ENCODE measurements around the gene FASTKD3. TPM values are rescaled to one million over a fixed set of nuclear protein-coding genes. Genes with fewer than 3 reads are reported as not detected.

FASTKD3 gene
- total RNA-seq, 1 donor from 2014 or later = 8.9 TPM

DNA sequence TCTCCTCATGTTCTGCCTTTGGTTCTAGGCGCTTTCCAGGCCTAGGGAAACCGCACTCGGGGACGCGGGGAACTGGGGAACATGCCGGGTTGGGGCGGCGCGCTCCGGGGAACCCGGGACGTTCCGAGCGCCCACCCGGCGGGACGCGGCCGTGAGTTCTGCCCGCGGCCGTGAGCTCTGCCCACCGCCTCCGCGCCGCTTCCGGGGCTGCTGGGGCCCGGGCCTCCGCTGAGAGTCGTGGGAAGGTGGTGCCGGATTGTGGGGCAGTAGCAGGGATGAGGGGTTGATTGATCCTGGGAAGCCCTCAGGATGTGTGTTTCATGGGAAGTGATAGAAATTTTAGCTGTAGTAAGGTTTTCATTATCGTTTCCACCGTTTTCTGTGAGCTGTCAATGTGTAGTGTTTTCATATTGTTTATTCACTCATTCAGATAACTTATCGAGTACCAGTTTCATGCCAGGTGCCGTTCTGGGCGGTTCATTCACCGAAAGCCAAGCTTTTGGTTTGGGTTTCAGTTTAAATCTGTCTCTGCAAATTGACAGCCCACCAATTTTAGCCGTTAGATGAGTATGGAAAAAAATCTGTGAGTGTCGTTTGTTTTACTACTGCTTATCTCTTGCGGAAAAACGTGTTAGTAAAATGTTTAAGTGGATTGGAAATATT is 774 bp upstream of the FASTKD3 start:
- H3K9me3 ChIP-seq (ENCODE audit: control insufficient read depth in 3 of 3, low read length in 3 of 3) = no peaks in the 10 kb centered on the region
- no peaks in the 10 kb centered on the region for H3K27me3 ChIP-seq (ENCODE audit: control insufficient read depth in 3 of 3, insufficient read depth in 3 of 3, low read length in 3 of 3)
- peaks cover 0 to 12% (median 0%) of the 10 kb centered on the region in 3 donors for H3K36me3 ChIP-seq (ENCODE audit: control insufficient read depth in 3 of 3, insufficient read depth in 3 of 3, low read length in 3 of 3)
- peak overlapping the region; percentile 79 for H3K27ac ChIP-seq (ENCODE audit: low read depth, low read length)
- peak overlapping the region; percentile 82 to 91 (median 88) for H3K9ac ChIP-seq (ENCODE audit: low read depth in 1 of 3, low read length in 3 of 3)
- H3K4me1 ChIP-seq (ENCODE audit: control insufficient read depth in 3 of 3, insufficient read depth in 3 of 3, low read length in 3 of 3) = peaks cover 12 to 33% (median 21%) of the 10 kb centered on the region in 3 donors
- peak overlapping the region; percentile 81 to 94 (median 85) for H3K4me3 ChIP-seq (ENCODE audit: low read length in 3 of 3)

DNA sequence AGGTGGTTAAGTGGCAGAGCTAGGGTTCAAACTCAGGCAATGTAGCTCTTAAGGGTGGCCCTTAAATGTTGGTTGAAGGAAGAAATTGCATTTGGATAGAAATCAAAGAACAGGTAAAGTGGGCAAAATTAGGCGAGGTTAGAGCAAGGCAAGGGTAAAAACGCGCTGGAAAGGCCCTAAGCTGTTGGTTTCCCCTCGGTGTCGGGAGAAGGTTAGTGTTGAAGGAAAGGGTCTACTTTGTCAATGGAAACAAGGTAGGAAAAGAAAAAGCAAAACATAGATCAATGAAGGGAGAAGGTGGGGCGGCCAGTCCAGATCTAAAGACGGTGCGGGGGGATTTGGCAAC is 431 bp downstream of the FASTKD3 start:
- Histone ChIP-seq H3K27ac (ENCODE audit: low read depth, low read length) (peak overlapping the region; percentile 79), H3K4me3 (ENCODE audit: low read length in 3 of 3) (peak overlapping the region; percentile 81 to 94 (median 85))

DNA sequence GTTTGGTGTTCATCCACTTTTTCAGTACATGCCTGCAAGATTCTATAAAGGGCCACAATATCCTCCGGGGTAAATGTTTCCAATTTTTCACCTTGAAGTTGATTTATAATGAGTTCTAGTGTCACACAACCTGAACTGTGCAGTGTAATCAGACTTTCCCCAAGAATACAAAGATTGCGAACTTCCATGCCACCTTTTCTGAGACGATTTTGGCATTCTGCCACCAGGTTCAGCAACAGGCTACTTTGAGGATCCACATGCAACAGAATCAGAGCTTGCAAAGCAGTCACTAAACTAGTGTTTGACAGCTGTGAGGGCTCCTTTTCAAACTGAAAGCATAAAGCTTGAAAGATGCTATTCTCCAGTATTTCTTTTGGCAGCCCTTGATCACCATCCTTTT is 1.6 kb downstream of the FASTKD3 start:
- Histone ChIP-seq H3K36me3 (ENCODE audit: control insufficient read depth in 3 of 3, insufficient read depth in 3 of 3, low read length in 3 of 3) (peaks cover 4 to 19% (median 7%) of the 10 kb centered on the region in 3 donors), H3K4me3 (ENCODE audit: low read length in 3 of 3) (peak overlapping the region in 1 of 3 donors; percentile 85), H3K4me1 (ENCODE audit: control insufficient read depth in 3 of 3, insufficient read depth in 3 of 3, low read length in 3 of 3) (peaks cover 12 to 33% (median 21%) of the 10 kb centered on the region in 3 donors)

More for the DNA sequence above, 431 bp downstream of the FASTKD3 start:
- Histone ChIP-seq H3K9me3 (ENCODE audit: control insufficient read depth in 3 of 3, low read length in 3 of 3) (no peaks in the 10 kb centered on the region), H3K9ac (ENCODE audit: low read depth in 1 of 3, low read length in 3 of 3) (peak overlapping the region; percentile 81 to 91 (median 88)), H3K36me3 (ENCODE audit: control insufficient read depth in 3 of 3, insufficient read depth in 3 of 3, low read length in 3 of 3) (peaks cover 0 to 13% (median 0%) of the 10 kb centered on the region in 3 donors), H3K4me1 (ENCODE audit: control insufficient read depth in 3 of 3, insufficient read depth in 3 of 3, low read length in 3 of 3) (peaks cover 12 to 33% (median 21%) of the 10 kb centered on the region in 3 donors), H3K27me3 (ENCODE audit: control insufficient read depth in 3 of 3, insufficient read depth in 3 of 3, low read length in 3 of 3) (no peaks in the 10 kb centered on the region)

DNA sequence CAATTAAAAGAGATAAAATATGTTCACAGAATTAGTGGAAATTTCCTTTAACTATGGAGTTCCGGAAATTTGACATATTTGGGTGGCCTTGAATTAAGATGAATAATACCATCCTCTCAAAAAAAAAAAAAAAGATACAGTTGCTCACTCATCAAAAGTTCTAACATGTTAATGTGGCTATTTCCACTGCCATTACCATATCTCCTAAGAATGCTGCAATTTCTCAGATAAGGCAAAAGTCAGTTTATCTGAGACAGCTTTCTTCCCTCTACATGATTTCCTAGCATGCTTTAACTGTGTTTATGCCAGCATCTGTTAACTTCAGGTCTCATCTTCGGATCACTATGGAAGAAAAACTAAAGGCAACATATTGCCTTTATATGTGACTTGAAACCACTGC is 2.6 kb downstream of the FASTKD3 start:
- Histone ChIP-seq H3K4me3 (ENCODE audit: low read length in 3 of 3) (no peak overlapping the region), H3K27me3 (ENCODE audit: control insufficient read depth in 3 of 3, insufficient read depth in 3 of 3, low read length in 3 of 3) (no peaks in the 10 kb centered on the region), H3K36me3 (ENCODE audit: control insufficient read depth in 3 of 3, insufficient read depth in 3 of 3, low read length in 3 of 3) (peaks cover 12 to 23% (median 15%) of the 10 kb centered on the region in 3 donors), H3K9ac (ENCODE audit: low read depth in 1 of 3, low read length in 3 of 3) (no peak overlapping the region), H3K4me1 (ENCODE audit: control insufficient read depth in 3 of 3, insufficient read depth in 3 of 3, low read length in 3 of 3) (peaks cover 12 to 27% (median 18%) of the 10 kb centered on the region in 3 donors), H3K27ac (ENCODE audit: low read depth, low read length) (no peak overlapping the region), H3K9me3 (ENCODE audit: control insufficient read depth in 3 of 3, low read length in 3 of 3) (no peaks in the 10 kb centered on the region)

More for the DNA sequence above, 1.6 kb downstream of the FASTKD3 start:
- H3K27ac ChIP-seq (ENCODE audit: low read depth, low read length) = no peak overlapping the region
- no peaks in the 10 kb centered on the region for H3K27me3 ChIP-seq (ENCODE audit: control insufficient read depth in 3 of 3, insufficient read depth in 3 of 3, low read length in 3 of 3)
- H3K9me3 ChIP-seq (ENCODE audit: control insufficient read depth in 3 of 3, low read length in 3 of 3) = no peaks in the 10 kb centered on the region
- no peak overlapping the region for H3K9ac ChIP-seq (ENCODE audit: low read depth in 1 of 3, low read length in 3 of 3)

DNA sequence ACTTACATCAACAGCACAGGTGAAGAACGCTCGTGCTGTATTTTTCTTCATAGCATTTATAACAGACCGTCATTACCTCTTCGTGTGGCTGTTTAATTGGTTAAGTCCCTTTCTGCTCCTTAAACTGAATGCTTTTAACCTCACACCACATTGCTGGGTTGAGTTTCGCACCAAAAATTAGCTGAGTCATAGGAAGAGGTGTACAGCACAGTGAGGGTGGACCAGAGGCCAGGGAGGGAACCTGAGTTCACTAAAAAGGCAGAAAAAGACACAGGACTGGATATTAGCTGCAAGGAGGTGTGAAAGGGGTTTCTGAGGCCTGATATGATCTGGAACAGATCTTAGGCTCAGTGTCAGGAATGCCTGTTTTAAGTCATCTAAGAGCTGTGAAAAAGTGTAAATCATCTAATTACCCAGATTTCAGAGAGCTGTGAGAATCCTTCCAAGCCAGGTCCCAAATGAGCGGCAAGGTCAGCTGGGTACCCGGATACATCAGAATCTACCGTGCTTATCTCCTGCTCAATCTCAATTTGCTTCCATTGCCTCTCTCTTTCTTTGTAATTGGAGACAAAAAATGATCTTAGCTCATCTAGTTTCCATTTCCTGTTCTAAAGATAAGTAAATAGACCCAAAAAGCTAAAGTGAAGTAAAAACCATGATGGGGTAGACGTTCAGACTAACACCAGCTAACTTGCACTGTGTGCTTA is 10.8 kb downstream of the FASTKD3 start:
- no peaks in the 10 kb centered on the region for H3K27me3 ChIP-seq (ENCODE audit: control insufficient read depth in 3 of 3, insufficient read depth in 3 of 3, low read length in 3 of 3)
- H3K36me3 ChIP-seq (ENCODE audit: control insufficient read depth in 3 of 3, insufficient read depth in 3 of 3, low read length in 3 of 3) = peaks cover 25 to 28% (median 28%) of the 10 kb centered on the region in 3 donors
- H3K27ac ChIP-seq (ENCODE audit: low read depth, low read length) = no peak overlapping the region
- no peak overlapping the region for H3K9ac ChIP-seq (ENCODE audit: low read depth in 1 of 3, low read length in 3 of 3)
- no peaks in the 10 kb centered on the region for H3K9me3 ChIP-seq (ENCODE audit: control insufficient read depth in 3 of 3, low read length in 3 of 3)
- no peak overlapping the region for H3K4me3 ChIP-seq (ENCODE audit: low read length in 3 of 3)
- no peaks in the 10 kb centered on the region for H3K4me1 ChIP-seq (ENCODE audit: control insufficient read depth in 3 of 3, insufficient read depth in 3 of 3, low read length in 3 of 3)

DNA sequence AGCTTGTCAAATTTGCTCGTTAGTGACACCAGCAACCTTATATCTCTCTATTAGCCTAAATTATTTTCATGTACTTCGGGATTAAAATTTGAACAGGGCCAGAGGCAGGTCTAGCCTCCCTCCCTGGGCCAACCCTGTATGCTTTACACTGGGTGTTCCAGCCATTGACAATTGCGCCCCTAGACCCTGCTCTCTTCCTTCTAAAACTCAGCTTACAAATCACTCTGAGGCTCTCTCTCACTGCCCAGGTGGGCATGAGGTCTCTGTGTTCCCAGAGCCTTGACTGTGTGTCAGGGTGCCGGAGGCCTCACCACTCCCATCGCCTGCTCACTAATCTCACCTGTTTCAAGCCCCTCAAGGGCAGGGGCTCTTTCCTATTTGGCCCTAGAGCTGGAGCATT is 11.5 kb downstream of the FASTKD3 start:
- Histone ChIP-seq H3K9ac (ENCODE audit: low read depth in 1 of 3, low read length in 3 of 3) (no peak overlapping the region), H3K36me3 (ENCODE audit: control insufficient read depth in 3 of 3, insufficient read depth in 3 of 3, low read length in 3 of 3) (peaks cover 21 to 23% (median 21%) of the 10 kb centered on the region in 3 donors), H3K9me3 (ENCODE audit: control insufficient read depth in 3 of 3, low read length in 3 of 3) (no peaks in the 10 kb centered on the region), H3K27me3 (ENCODE audit: control insufficient read depth in 3 of 3, insufficient read depth in 3 of 3, low read length in 3 of 3) (peaks cover 0 to under 1% (median 0%) of the 10 kb centered on the region in 3 donors), H3K4me1 (ENCODE audit: control insufficient read depth in 3 of 3, insufficient read depth in 3 of 3, low read length in 3 of 3) (no peaks in the 10 kb centered on the region), H3K4me3 (ENCODE audit: low read length in 3 of 3) (no peak overlapping the region), H3K27ac (ENCODE audit: low read depth, low read length) (no peak overlapping the region)

DNA sequence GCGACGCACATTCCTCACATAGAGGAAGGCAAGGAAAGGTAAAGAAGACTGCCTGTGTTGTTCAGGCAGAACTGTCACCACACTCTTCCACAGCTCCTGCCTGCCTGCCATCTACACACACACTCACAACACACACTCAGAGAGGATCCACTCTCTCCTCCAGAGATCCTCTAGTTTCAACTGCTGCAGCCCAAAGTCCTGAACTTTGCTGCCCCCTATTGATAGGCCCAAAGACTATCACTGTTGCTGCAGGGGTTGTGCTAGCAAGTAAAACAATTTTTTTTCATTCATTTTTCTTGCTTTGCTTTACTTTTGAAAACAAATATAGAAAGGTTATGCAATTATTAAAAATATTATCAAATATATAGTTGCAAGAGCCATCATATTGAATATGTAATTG is 12.0 kb downstream of the FASTKD3 start:
- no peak overlapping the region for H3K4me3 ChIP-seq (ENCODE audit: low read length in 3 of 3)
- no peaks in the 10 kb centered on the region for H3K9me3 ChIP-seq (ENCODE audit: control insufficient read depth in 3 of 3, low read length in 3 of 3)
- H3K4me1 ChIP-seq (ENCODE audit: control insufficient read depth in 3 of 3, insufficient read depth in 3 of 3, low read length in 3 of 3) = no peaks in the 10 kb centered on the region
- H3K27ac ChIP-seq (ENCODE audit: low read depth, low read length) = no peak overlapping the region
- H3K36me3 ChIP-seq (ENCODE audit: control insufficient read depth in 3 of 3, insufficient read depth in 3 of 3, low read length in 3 of 3) = peaks cover 18% of the 10 kb centered on the region in 3 donors
- peaks cover 0 to 5% (median 2%) of the 10 kb centered on the region in 3 donors for H3K27me3 ChIP-seq (ENCODE audit: control insufficient read depth in 3 of 3, insufficient read depth in 3 of 3, low read length in 3 of 3)
- no peak overlapping the region for H3K9ac ChIP-seq (ENCODE audit: low read depth in 1 of 3, low read length in 3 of 3)

DNA sequence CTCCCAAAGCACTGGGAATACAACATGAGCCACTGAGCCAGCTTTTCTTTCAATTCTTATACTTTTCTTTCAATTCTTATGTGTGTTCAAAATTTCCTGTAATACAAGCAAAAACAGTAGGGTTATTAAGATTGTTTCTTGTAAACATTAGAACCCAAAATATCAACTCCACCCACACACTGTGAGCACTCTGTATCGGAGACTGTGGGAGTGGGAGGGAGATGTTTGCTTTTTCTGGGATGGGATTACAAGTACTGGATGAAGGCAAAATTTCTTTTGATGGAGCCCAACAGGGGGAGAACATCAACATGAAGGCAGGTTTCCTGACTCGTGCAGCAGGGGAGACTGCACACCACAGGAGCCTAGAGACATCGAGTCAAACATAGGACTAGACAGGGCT is 13.2 kb downstream of the FASTKD3 start:
- Histone ChIP-seq H3K4me1 (ENCODE audit: control insufficient read depth in 3 of 3, insufficient read depth in 3 of 3, low read length in 3 of 3) (no peaks in the 10 kb centered on the region), H3K36me3 (ENCODE audit: control insufficient read depth in 3 of 3, insufficient read depth in 3 of 3, low read length in 3 of 3) (peaks cover 11 to 13% (median 11%) of the 10 kb centered on the region in 3 donors), H3K4me3 (ENCODE audit: low read length in 3 of 3) (no peak overlapping the region), H3K27ac (ENCODE audit: low read depth, low read length) (no peak overlapping the region), H3K27me3 (ENCODE audit: control insufficient read depth in 3 of 3, insufficient read depth in 3 of 3, low read length in 3 of 3) (peaks cover 0 to 14% (median 8%) of the 10 kb centered on the region in 3 donors), H3K9ac (ENCODE audit: low read depth in 1 of 3, low read length in 3 of 3) (no peak overlapping the region), H3K9me3 (ENCODE audit: control insufficient read depth in 3 of 3, low read length in 3 of 3) (no peaks in the 10 kb centered on the region)

DNA sequence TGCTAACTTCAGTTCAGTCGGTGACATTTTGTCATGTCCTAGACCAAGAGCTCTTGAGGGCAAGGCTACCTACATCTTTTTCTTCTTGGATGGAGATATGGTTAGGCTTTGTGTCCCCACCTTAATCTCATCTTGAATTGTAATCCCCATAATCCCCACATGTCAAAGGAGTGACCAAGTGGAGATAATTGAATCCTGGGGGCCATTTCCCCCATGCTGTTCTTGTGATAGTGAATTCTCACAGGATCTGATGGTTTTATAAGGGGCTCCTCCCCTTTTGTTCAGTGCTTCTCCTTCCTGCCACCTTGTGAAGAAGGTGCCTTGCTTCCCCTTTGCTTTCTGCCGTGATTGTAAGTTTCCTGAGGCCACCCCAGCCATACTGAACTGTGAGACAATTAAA is 15.8 kb downstream of the FASTKD3 start:
- Histone ChIP-seq H3K27ac (ENCODE audit: low read depth, low read length) (no peak overlapping the region), H3K9ac (ENCODE audit: low read depth in 1 of 3, low read length in 3 of 3) (no peak overlapping the region), H3K9me3 (ENCODE audit: control insufficient read depth in 3 of 3, low read length in 3 of 3) (no peaks in the 10 kb centered on the region), H3K36me3 (ENCODE audit: control insufficient read depth in 3 of 3, insufficient read depth in 3 of 3, low read length in 3 of 3) (no peaks in the 10 kb centered on the region), H3K27me3 (ENCODE audit: control insufficient read depth in 3 of 3, insufficient read depth in 3 of 3, low read length in 3 of 3) (peaks cover 10 to 33% (median 28%) of the 10 kb centered on the region in 3 donors), H3K4me3 (ENCODE audit: low read length in 3 of 3) (no peak overlapping the region), H3K4me1 (ENCODE audit: control insufficient read depth in 3 of 3, insufficient read depth in 3 of 3, low read length in 3 of 3) (peaks cover 6 to 8% (median 6%) of the 10 kb centered on the region in 3 donors)

DNA sequence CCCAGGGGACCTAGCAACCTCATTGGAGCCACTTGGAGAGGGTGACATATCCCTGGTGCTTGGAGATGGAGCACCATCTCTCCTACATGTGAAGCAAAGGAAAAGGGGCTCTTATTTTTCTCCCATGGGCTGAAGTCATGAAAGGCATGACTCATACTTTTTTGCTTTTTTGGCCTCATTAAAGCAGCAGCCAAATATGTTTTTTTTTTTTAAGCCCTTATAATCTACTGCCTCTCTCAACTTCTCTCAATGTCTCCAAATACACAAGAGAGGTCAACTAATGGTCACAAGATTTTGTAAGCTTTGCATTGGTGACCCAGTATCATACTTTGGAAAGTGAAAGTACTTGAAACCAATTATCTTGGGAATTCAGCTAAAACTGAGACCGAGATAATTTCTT is 16.3 kb downstream of the FASTKD3 start:
- Histone ChIP-seq H3K27me3 (ENCODE audit: control insufficient read depth in 3 of 3, insufficient read depth in 3 of 3, low read length in 3 of 3) (peaks cover 10 to 36% (median 29%) of the 10 kb centered on the region in 3 donors), H3K4me1 (ENCODE audit: control insufficient read depth in 3 of 3, insufficient read depth in 3 of 3, low read length in 3 of 3) (peaks cover 6 to 8% (median 6%) of the 10 kb centered on the region in 3 donors), H3K9me3 (ENCODE audit: control insufficient read depth in 3 of 3, low read length in 3 of 3) (no peaks in the 10 kb centered on the region), H3K36me3 (ENCODE audit: control insufficient read depth in 3 of 3, insufficient read depth in 3 of 3, low read length in 3 of 3) (no peaks in the 10 kb centered on the region), H3K4me3 (ENCODE audit: low read length in 3 of 3) (no peak overlapping the region), H3K27ac (ENCODE audit: low read depth, low read length) (no peak overlapping the region), H3K9ac (ENCODE audit: low read depth in 1 of 3, low read length in 3 of 3) (no peak overlapping the region)
